ENCODE results near the gene GLUL. TPM values are rescaled to one million over a fixed set of nuclear protein-coding genes. Genes with fewer than 3 reads are reported as not detected.
"Not testable (repeated sequence)": the region's sequence is repeated elsewhere in the genome, so short reads cannot be mapped to it uniquely, and the experiment has no call there.

The GLUL gene
- polyA plus RNA-seq, 5 donors, result 393 to 445 (median 421) TPM

DNA sequence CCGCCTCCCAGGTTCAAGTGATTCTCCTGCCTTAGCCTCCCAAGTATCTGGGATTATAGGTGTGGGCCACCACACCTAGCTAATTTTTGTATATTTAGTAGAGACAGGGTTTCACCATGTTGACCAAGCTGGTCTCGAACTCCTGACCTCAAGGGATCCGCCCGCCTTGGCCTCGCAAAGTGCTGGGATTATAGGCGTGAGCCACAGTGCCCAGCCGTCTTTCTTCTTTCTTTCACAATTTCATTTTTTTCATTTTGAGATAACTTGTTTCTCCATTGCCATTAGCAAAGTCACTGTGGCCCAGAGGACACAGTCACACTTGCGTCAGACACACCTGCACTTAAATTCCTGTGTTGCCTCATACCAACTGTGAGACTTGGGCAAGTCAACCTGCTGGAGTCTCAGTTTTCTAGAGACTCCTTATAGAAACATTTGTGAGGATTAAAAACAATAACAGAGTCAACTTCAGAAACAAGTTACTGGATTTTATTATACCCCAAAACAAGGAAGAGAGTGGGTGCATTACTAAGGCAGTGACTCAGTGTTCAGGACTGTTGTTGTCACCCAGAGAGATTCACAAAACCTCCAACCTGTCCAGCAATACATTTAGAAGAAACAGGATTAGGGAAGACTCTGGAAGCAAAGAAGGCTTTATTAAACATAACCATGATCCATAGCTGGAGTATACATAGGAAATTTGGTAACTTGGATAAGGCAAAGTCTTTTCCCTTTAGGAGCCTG is 6.2 kb upstream of the GLUL start:
- DNase-seq, result no peak

GRCh38 chr1:182395906-182396305 is 4.3 kb upstream of the GLUL start:
- DNase-seq, result no peak

- DNase-seq, result no peak
Measured at GRCh38 chr1:182394055-182394775, 2.6 kb upstream of the GLUL start.

GRCh38 chr1:182392050-182393028 is 749 bp upstream of the GLUL start:
- peak in 1 of 2 donors; percentile 76 for DNase-seq

DNA sequence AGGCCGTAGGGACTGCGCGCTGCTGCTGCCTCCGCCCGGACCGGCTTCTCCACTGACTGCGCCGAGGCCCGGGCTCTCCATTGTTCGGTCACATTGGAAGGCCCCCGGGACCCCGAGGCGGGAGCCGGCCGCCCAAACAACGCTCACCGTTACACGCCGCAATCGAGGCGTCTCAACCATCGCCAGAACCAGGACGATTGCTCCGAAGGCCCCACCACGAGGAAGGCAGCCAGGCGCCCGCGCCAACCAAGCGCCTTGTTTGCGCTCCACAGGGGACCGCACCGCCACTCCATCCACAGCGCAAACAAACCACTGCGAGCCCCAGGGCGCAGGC is 595 bp downstream of the GLUL start:
- DNase-seq, result no peak

DNA sequence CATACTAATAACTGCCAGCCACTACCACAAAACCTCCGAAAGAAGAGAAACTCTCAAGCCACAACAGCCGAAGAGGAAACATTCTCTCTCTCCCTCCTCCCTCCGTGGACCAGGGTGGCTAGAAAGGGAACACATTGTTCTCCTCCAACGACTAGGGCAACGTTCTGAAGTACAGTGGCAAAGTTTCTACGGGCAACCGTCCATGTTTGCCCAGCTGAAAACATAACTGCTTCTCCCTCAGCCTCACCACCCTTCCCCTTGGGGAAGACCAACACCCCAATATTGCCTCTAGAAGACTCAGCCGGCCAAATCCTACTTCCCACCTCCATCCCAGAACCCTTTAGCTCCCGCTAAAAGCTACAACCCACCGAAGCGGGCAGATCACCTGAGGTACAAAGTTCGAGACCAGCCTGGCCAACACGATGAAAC is 2.0 kb downstream of the GLUL start:
- no peak for DNase-seq

DNA sequence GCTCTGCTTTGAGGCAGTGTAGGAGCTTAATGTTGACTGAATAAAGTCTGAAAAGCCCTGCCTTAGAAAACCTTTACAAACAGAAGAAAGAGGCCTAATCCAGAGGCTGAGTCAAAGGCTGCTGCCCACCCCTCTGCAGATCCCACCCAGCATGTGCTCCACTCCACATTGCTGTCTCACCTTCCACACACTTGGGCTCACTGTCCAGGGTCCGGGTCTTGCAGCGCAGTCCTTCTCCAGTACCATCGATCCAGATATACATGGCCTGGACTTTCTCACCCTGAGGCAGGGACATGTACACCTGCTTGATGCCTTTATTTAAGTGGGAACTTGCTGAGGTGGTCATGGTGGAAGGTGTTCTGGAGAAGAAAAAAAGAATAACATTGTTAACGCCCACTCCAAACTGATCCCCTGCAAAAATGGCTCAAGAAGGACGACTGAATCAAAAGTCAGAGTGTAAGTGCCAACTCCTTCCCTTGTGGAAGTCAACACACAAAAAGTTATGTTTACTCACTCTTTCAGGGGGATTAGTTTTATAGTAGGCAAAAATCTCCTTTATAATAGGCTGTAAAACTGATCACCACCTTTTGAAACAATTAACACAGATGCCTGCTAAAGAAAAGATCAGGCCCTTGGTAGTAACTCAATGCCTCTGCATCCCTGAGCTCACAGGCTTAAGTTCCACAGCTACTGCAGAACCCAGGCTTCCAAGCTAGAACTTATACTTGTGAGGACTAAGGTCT is 3.0 kb downstream of the GLUL start:
- DNase-seq, result no peak

- no peak for DNase-seq
Measured at GRCh38 chr1:182387566-182387965, 4.0 kb downstream of the GLUL start.

- no peak for DNase-seq
Measured at GRCh38 chr1:182386980-182387379, 4.6 kb downstream of the GLUL start.

GRCh38 chr1:182385885-182386853 is 5.4 kb downstream of the GLUL start:
- no peak for DNase-seq

DNA sequence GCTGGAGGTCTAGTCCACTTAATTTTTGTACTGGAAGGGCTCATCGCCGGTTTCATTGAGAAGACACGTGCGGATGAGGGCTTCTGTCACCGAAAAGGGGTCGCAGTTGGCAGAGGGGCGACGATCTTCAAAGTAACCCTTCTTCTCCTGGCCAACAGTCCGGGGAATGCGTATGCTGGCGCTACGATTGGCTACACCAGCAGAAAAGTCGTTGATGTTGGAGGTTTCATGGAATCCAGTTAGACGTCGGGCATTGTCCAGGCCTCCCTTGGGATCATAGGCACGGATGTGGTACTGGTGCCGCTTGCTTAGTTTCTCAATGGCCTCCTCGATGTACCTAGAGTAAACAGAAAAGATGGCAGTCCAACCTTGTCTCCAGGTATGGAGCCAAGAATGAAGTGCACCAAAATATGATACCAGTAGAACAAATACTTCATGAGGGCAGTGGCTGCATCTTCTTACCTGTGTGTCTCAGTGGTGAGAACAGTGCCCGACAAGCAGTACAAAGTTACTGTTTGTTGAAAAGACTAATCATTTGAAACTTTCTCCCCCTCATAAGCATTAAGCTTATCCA is 7.1 kb downstream of the GLUL start:
- DNase-seq, result no peak

DNA sequence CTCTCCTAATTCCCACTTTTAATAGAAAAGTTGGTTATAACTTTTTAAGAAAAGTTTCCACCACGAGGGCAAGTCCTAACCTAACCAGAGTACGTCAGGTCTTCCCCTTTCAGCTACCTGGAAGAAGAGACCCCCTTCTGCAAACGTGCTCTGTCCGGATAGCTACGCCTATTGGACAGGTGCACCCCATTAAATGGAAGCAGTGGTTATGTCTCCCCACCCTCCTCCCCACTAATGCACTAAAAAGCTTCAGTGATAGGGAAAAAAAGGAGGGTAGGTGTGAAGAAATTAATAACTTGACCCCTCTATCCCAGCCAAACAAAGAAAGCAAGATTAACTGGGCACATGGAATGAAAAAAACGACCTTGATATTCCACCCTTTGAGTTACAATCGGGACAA is 7.7 kb downstream of the GLUL start:
- DNase-seq, result no peak

DNA sequence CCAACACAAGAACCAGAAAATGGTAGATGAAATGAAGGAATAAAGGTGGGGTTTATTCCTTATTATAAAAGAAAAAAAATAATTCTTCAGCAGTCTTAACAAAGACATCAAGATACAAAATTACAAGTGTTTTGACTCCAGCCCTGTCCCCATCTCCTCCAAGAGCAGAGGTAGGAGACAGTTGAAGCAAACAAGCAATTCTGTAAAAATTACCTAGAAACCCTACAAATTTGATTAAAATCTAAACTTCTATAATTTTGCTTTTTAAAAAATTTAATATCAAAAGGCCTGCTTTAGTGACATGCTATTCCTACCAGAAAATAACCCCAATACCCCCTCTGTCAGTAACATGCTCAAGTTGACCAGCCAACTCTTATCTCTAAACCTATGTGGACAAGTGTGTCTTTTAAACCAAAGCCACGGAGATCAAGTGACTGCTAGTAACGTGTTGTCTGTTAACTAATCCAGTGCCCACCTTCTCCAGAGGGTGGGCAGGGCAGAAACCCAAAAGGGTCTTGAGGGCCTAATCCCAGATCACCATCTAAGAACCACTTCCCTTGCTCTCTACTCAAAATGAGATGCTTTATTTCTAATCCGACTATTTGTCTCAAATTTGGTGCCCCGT is 8.4 kb downstream of the GLUL start:
- DNase-seq, result no peak

DNA sequence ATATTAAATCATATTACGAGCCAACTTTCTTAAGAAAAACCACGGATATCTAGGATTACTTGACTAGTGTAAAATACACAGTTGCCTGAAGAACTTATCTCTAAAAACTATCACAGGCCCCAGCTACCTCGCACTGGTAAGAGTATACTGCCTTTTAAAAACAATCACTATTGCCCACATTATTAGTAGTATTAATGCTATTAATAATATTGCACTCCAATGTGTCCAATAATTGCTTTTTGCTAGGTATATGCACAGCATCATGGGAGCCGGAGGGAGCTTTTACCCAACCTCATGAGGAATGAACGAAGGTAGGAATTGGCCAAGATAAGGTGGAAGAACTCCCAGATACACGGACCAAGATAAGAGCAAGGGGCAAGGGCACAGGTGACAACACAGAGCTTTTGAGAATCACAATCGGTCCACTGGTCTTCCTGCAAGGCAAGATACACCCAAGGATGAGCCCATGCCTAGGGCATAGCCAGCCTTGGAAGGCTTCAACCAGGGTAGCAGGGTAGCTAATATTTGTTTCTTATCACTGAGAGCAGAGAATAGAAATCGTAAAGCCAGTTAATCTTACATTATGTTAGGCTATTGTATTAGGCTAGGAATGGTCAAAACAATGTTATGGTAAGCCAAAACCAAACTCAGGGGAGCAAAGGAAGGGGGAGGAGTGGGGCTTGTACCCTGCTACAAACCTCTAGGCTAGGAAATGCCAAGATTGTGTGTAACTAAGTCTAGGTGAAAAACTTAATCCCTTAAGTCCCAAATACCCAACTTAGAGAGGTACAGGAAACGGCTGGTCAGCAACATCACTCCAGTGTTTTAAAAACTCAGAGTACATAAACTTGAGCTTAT is 9.4 kb downstream of the GLUL start:
- DNase-seq, result no peak

DNA sequence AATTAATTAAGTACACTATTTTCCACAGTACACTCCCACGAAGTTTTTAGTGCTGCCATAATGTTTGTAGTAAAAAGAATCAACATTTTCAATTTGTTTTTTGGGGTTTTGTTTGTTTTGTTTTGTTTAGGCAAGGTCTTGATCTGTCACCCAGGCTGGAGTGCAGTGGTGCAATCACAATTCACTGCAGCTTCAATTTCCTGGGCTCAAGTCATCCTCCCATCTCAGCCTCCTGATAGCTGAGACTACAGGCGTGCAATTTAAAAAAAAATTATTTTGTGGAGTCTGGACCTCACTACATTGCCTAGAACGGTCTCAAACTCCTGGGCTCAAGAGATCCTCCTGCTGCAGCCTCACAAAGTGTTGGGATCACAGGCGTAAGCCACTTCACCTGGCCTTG is 11.4 kb downstream of the GLUL start:
- no peak for DNase-seq

GRCh38 chr1:182379781-182380180 is 11.8 kb downstream of the GLUL start:
- DNase-seq, result not testable (repeated sequence)

GRCh38 chr1:182376936-182377574 is 14.5 kb downstream of the GLUL start:
- DNase-seq, result no peak
